Activated T-helper 9 cell treated with anti-CD3 and anti-CD28 coated beads, Interleukin-2, amount 50 U/mL, for 16 hours (primary cell): Measurements from ENCODE around the gene TNIP2.
"Not testable (repeated sequence)": the region's sequence is repeated elsewhere in the genome, so short reads cannot be mapped to it uniquely, and the experiment has no call there.

Experiments
- DNase-seq: peaks from one replicate; pipeline ENCODE4 v3.0.0-alpha.2; 2020; ENCODE audit warnings: low read depth

The TNIP2 gene

DNA sequence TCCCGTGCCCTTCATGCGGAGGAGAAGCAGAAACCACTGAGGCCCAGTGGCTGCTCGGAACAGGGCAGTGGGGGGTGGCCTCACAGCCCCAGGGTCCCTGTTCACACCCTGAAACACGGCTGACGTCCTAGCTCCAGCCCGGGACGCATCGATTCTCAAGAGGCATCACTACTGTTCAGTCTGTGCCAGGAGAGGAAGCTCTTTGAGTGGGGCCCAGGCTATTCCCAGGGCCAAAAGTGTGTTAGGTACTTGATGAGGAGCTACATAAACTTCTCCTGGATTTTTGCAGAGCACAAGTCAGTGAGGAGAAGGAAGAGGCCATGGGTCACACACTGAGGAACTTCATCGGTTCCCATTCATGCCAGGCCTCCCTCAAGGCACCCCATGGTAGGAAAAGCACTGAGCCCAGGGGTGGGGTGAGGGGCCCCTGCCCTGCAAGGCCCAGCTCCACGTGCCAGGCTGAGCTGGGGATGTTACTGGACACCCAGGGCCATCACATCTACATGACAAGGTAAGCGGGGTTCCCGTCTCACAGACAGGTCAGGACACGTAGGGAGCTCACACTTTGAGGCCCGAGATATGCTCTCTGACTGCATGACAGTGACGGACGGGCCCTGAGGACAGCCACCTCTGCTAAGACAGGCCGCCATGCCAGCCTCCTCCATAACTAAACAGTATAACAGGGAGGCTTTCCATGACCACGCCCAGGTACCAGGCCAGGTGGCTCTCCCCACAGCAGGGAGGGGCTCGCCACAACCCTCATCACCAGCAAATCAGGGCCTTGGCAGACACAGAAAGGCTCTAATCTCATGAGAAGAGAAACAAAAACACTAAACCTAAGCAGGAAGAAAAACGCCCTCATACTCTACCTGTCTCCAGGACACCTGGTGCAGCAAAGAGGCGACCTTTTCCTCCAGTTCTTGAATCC is 12.4 kb downstream of the TNIP2 start:
- no peak for DNase-seq

DNA sequence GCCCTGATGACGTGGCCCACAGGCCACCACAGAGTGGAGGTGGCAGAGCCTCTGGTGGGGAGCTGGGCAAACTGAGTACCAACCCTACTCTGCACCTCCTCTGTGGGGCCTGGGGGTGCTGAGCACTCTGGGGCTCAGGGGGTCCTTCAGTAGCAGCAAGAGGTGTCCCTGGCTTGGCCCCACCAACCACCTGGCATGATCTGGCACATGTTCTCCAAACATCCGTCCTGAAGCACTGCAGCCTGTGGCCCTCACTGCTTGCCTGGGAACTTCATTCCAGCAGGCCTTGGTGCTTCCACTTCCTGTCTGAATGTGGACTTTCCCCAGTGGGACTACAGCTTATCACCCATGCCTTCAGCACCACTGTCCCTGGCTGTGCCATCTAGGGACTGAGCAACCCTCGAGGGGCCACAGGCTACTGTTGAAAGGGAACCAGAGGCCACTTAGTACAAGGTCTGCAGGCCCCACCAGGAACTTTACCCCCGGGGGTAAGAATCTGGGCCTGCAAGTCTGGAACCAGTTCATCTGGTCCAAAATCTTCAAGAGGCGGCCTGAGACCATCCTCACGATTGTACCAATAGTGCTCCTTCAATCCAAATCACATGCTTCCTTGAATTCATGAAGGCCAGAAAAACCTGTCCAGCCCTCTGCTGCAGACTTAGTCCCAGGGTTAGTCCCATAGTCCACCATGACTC is 13.2 kb downstream of the TNIP2 start:
- DNase-seq: no peak

DNA sequence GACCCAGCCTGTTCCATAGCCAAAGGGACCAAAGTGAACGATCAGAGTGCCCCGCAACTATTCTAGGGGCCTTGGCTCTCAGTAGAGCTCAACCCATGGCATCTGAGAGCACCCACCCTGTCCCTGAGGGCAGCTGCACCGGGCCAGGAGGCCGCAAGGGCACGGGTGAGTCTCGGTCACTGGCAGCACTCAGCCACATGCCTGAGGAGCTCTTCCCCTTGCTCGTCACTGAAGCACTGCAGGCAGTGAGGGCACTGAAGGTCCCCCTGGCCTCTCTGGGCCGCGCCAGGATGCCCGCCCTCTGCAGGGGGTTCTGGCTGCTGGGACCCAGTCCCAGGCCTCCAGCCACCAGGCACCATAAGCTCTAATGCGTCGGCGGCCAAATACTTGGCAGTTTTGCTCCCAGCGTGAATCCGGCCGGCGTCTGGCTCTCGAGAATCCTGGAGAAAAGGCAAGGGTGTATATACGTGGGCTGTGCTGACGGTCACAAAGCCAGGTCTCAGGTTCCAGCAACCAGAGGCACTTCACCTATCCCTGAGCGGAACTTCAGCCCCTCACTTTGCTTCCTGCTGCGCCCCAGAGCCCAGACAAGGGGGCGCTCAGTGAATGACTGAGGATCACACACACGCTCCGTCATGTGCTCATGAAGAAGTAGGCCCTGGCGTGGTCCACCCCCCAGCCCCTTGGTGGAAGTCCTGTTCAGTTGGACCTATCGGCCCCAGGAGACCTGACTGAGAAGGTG is 13.9 kb downstream of the TNIP2 start:
- DNase-seq: no peak

GRCh38 chr4:2741626-2742025 is 14.5 kb downstream of the TNIP2 start:
- DNase-seq: no peak

- not testable (repeated sequence) for DNase-seq
These were observed 17.8 kb downstream of the TNIP2 start for GRCh38 chr4:2738296-2738695.

DNA sequence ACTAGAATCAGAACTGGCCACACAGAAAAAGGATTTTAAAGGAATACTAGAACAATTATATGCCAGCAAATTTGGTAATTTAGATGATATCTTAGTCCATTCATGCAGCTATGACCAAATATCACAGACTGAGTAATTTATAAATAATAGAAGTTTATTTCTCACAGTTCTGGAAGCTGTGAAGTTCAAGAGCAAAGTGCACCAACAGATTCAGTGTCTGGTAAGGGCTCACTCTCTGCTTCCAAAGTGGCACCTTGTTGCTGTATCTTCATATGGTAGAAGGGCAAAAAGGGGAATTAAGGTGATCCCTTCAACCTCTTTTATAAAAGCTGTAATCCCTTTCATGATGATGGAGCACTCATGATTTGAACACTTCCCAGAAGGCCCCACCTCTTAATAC is 20.3 kb downstream of the TNIP2 start:
- no peak for DNase-seq

DNA sequence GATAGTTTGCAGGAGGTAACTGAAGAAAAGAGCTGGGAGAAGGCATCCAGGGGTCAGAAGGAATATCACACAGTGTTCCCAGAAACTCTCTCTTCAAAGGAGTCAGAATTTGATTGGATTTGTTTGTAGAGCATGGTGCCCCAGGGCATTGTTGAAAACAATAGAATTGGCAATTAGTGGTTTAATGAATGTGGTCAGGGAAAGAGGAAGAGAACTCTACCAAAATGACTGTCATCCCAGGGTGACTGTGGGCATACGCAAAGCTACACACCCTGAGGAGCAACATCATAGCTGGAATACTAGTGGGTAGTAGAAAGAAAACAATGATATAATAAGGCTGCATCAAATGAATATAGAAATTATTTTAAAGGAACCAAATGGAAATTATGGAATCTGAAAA is 21.5 kb downstream of the TNIP2 start:
- no peak for DNase-seq

DNA sequence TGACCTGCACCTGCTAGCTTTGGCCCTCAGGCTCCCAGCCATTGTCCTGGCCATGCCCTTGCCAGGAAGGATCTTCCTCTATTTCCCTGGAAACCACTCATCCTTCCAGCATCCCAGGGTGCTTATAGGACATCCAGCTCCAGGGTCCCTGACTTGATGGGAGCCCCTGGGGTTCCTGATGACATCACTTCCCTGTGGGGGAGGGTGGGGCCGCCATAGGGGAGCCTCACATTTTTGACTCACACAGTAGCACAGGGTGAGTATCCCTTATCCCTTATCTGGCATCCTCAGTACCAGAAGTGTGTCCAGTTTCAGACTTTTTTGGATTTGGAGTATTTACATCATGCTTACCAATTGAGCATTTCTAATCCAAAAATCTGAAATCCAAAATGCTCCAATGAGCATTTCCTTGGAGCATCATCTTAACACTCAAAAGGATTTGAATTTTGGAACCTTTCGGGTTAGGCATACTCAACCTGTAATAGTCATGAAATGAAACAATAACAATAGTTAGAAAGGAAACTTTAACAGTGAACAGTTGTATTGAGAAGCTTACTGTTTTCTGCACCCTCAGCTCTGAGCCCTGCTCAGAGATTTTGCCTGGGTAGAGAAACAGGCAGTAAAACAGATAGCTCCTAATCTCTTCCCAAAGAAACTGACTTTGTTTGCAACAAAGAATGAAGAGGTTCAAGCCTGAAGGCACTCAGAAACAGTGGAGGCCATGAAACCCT is 22.1 kb downstream of the TNIP2 start:
- no peak for DNase-seq

DNA sequence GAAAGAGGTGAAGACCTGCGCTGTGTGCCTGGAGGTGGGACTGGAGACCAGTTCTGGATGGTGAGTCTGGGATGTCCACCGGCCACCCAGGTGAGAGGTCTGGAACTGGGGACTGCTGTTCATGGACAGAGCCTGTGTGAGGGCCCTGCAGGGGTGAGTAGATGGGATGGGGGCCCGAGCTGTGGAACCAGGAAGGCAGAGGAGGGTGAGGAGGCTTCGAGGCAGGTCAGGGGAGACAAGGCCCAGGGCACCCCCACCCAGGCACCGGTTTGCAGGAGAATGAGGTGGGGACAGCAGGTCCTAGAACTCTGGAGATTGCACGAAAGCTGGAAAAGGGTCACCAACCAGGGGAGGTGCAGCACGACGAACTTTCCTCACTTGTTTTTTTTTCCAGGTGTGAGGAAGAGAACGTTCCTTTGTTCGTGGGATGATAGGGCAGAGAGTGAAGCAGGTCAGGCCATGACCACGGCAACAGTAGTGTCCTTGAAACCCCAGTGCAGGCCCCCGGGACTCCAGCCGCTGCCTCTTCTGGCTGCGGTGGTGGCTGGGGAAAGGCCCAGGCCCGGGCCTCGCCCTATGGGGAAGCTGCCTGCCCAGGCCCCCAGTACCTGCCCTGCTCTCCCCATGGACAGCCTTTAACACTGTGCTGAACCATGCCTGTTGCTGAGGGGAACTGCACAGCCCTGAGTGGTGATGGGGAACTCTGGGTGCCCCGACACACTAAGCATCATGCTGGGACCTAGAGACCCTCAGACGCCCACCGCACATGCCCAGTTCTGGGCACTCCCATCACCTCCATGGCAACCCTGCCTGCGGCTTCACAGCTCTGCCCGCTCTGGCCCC is 22.9 kb downstream of the TNIP2 start:
- DNase-seq: no peak

- DNase-seq: no peak
These were observed 23.6 kb downstream of the TNIP2 start for GRCh38 chr4:2732526-2732925.

DNA sequence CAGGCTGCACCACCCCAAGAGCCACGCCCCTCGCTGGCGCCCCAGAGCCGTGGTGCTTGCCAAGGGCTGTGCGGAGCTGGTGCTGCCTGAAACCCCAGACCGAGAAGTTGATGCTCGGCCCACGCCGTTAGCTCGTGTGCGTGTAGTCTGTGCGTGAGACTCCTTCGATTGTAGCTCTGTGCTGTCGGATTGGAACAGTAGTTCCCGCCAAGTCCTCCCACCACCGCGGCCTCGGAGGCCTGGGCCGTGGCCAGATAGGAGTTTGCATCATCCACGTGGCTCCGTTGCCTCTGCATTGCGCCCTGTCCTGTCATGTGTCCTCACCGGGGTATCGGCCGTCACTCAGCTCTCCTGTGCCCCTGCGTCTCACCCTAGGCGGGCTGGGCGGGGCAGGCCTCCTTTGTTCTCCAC is 24.2 kb downstream of the TNIP2 start:
- no peak for DNase-seq

DNA sequence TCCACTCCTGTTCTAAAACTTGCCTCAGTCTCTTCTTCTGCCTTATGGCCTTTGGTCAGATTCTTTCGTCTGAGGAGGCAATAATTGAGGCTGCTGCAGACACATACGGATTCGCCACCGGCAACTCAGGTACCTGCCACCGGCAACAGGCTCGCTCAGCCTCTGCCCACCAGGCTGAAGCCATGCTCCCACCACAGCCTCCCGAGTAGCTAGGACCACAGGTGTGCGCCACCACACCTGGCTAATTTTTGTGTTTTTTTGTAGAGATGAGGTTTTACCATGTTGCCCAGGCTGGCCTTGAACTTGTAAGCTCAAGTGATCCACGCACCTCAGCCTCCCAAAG is 26.6 kb downstream of the TNIP2 start:
- no peak for DNase-seq

DNA sequence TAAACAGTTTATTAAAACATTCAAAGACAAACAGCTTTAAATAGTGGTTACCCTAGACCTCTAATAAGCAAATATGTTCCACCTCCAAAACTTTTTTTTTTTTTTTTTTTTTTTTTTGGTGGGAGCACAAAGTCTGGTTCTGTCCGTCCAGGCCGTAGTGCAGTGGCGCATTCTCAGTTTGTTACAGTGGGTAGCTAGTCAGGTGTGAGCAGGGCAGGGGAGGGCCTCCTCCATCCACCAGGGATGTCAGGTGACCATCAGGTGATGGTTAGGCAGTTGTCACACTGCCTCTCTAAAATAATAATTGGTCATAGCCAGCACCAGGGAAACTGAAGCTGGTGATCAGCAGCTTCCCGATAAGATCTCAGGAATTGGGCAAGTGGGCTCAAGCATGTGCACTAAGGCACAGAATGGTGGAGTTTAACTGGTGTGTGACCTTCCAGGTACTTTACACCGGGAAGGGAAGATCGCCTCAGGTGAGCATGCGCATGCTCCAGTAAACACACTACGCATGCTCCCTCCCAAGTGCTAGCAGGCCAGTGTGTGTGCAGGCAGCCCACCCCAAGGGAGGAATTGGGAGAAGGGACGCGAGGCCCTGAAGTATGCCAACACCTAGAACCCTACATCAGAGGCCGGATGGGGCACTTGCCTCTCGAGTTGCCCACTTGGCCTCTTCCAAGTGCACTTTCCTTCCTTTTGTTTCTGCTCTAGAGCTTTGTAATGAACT is 27.2 kb downstream of the TNIP2 start:
- no peak for DNase-seq

DNA sequence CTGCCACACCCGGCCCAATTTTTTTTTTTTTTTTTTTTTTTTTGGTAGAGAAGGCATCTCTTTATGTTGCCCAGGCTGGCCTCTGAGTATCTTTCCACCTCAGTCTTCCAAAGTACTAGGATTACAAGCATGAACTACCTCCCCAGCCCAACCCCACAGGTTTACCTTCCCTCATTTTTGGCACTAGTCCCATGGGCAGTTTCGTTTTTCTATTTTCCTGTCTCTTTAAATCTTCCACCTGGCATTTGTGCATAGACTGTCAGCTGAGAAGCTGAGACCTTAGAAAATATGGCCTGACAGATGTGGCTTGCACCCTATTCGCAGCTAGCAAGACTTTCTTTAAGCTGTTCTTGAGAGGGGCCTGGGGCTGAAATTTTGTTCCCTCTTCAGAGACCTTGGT is 27.9 kb downstream of the TNIP2 start:
- DNase-seq: no peak

- not testable (repeated sequence) for DNase-seq
These were observed 29.3 kb downstream of the TNIP2 start for GRCh38 chr4:2726881-2727280.

DNA sequence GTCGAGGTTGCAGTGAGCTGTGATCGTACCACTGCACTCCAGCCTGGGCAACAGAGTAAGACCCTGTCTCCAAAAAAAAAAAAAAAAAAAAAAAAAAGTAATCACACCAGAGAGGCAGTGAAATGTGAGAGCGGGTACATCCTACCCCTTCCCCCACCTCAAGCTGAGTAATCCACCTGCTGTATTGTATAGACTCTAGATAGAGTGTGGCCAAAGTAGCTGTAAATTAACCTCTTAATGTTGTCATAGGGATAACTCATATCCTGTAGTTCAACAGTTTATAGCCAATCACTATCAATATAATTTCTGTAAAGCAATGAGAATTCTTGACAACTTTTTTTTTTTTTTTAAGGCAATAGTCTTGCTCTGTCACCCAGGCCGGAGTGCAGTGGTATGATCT is 30.8 kb downstream of the TNIP2 start:
- DNase-seq: no peak

GRCh38 chr4:2723751-2724150 is 32.4 kb downstream of the TNIP2 start:
- no peak for DNase-seq

- DNase-seq: no peak
These were observed 34.1 kb downstream of the TNIP2 start for GRCh38 chr4:2722033-2722432.

DNA sequence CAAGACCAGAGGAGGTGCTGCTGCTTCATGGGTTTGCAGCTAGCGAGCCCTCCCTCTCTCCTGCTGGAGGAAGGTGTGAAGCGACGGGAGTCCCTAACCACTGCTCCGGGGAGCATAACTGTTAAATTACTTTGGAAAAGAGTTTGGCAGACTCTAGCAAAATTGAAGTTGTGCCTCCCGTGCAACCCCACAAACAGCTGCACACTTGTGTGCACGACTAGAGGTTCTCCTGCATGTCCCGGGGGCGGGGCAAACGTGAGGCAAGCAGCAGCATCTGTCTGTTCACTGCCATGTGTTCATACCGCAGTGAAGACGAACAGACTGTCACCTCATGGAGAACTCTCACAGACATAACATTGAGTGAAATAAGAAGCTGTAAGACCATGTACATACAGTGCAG is 34.5 kb downstream of the TNIP2 start:
- DNase-seq: no peak

DNA sequence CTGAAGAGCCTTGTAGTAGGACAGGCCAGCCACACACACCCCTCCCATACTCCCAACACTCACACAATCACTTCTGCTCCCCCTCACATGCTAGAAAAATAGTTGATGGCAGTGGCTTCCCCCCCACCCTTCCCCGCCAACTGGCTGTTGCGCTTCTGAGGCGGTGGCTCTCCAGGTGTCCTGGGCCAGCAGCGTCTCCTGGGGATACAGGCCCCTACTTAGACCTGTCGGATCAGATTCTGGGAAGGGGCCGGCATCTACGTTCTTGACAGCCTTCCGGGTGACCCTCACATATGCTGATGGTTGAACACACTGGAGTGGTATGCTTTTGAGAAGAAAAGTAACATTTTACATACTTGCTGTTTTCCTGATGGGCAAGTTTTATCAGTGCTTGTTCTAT is 39.9 kb downstream of the TNIP2 start:
- DNase-seq: no peak

DNA sequence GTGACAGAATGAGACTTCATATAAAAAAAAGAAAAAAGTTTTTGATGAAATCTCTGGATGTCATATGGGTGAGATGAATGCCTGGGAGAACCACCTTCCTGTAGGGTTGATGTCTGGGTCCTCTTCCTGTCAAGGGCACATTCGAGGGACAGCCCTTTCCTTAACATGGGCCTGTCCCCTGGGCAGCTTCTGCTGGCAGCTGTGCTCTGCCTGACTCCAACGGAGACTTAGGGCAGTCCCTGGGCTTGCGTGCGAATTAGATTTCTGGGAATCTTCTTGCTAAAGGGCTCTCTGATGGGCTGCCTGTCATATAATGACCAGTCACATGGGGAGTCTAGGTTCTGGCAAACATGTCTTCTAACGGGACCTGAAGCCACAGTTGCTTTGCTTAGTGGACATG is 40.7 kb downstream of the TNIP2 start:
- no peak for DNase-seq
